ACC112 (cell line): ENCODE results near the gene ZNF672.

ENCODE experiments used
- H2AFZ ChIP-seq: fragments of 200-600 bp; sonication (generic); one replicate; pipeline ENCODE4 v1.6.0; 2017; ENCODE audit warnings: antibody characterized with exemption, low read length; ENCODE audit not compliant: unreplicated experiment
- H3K27ac ChIP-seq: fragments of 200-600 bp; sonication (generic); 2 replicates; pipeline ENCODE4 v1.5.1; 2014; ENCODE audit warnings: low read depth, mild to moderate bottlenecking, antibody characterized with exemption, low read length, moderate library complexity
- H3K27me3 ChIP-seq: fragments of 200-600 bp; sonication (generic); 2 replicates; pipeline ENCODE4 v1.6.1; 2014; ENCODE audit warnings: mild to moderate bottlenecking, antibody characterized with exemption, low read length, moderate library complexity, mixed read lengths; ENCODE audit not compliant: insufficient read depth
- H3K36me3 ChIP-seq: fragments of 200-600 bp; sonication (generic); 2 replicates; pipeline ENCODE4 v1.6.1; 2016; ENCODE audit warnings: mild to moderate bottlenecking, antibody characterized with exemption, low read length, moderate library complexity, mixed read lengths; ENCODE audit not compliant: insufficient read depth
- H3K4me1 ChIP-seq: fragments of 200-600 bp; sonication (generic); one replicate; pipeline ENCODE4 v1.6.1; 2016; ENCODE audit warnings: low read length, mixed read lengths; ENCODE audit not compliant: insufficient read depth, unreplicated experiment, control insufficient read depth
- H3K4me3 ChIP-seq: fragments of 200-600 bp; sonication (generic); 2 replicates; pipeline ENCODE4 v1.5.1; 2014; ENCODE audit warnings: mild to moderate bottlenecking, low read depth, low read length
- H3K79me2 ChIP-seq: fragments of 200-600 bp; sonication (generic); one replicate; pipeline ENCODE4 v1.6.0; 2016; ENCODE audit warnings: low read length; ENCODE audit not compliant: control insufficient read depth, unreplicated experiment, insufficient read depth

The ZNF672 gene

DNA sequence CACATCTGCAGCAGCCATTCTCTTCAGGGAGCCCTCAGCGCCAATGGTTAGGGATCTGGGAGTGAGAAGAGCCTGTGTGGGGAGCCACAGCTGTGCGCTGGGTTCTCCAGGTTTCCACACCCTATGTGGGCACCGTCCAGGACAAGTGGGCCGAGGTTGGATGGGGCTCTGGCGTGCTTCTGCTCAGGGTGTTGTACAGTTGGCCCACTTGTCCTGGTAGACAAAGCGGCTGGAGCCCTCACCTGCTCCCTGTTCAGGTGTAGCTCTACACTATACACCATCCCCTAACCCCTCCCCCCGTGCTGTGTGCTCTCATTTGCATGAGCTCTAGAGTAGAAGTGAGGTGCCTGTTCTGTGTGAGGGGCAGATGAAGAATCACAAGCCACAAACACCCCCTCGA, 24.5 kb upstream of the ZNF672 start:
- H3K27ac ChIP-seq: no peak overlapping the region
- H3K4me3 ChIP-seq: no peak overlapping the region
- H2AFZ ChIP-seq: no peak overlapping the region
- H3K27me3 ChIP-seq: no peaks in the 10 kb centered on the region
- peaks cover 11% of the 10 kb centered on the region for H3K4me1 ChIP-seq
- 0 out of 2 replicates have a peak, but pooled peaks cover 16% of the 10 kb centered on the region for H3K36me3 ChIP-seq
- H3K79me2 ChIP-seq: peaks cover 4% of the 10 kb centered on the region

DNA sequence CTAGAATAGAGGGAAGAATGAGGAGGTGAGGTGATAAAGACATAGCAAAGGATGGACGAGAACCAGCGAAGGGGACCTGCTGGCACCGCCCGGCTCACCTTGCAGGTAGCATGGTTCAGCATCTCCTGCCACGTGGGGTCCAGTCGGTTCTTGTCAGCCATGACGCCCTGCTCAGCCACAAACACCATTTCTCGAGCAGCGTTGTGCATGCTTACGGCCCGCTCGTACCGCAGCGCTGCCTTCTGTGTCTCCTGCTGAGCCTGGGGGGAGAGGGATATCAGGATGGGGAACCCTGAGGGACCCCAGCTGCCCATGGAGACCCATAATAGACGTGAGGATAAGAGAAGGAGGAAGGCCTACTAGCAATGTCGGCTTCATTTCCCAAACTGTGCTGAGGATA, 23.7 kb upstream of the ZNF672 start:
- H3K27me3 ChIP-seq: no peaks in the 10 kb centered on the region
- H3K4me1 ChIP-seq: peaks cover 11% of the 10 kb centered on the region
- H3K36me3 ChIP-seq: 0 out of 2 replicates have a peak, but pooled peaks cover 16% of the 10 kb centered on the region
- H3K4me3 ChIP-seq: no peak overlapping the region
- no peak overlapping the region for H2AFZ ChIP-seq
- no peak overlapping the region for H3K27ac ChIP-seq
- peaks cover 11% of the 10 kb centered on the region for H3K79me2 ChIP-seq

DNA sequence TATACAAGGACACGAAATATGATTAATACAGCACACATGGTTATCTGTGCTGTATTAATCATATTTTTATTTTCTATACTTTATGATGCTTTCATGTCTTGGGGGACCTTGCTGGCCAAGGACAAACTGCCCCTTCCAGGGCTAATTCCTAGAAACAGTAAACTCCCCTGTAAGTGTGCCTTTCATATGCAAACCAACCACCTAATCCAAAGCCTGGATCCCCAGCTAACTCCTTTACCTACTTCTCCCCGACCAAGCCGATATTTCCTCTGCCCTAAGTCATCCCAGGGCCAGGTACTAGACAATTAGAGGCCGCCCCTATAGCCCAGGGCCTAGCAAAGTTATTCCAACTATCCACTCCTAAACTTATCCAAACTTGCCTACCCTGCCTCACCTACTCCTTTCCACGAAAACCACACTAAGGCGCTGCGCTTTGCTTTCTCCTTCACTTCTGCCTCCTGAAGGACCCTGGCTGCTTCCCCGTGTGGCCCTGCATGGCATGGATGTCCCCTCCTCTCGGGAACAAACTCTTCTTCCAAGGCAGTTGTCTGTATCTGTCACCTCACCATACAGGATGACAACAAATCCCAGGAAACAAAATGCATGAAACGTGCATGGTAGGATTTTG, 22.5 kb upstream of the ZNF672 start:
- H3K79me2 ChIP-seq: peaks cover 20% of the 10 kb centered on the region
- H3K27ac ChIP-seq: no peak overlapping the region
- no peaks in the 10 kb centered on the region for H3K27me3 ChIP-seq
- H2AFZ ChIP-seq: no peak overlapping the region
- H3K4me3 ChIP-seq: no peak overlapping the region
- H3K36me3 ChIP-seq: peaks cover 19% of the 10 kb centered on the region; the same call in 1 of the 2 replicates
- peaks cover 14% of the 10 kb centered on the region for H3K4me1 ChIP-seq

DNA sequence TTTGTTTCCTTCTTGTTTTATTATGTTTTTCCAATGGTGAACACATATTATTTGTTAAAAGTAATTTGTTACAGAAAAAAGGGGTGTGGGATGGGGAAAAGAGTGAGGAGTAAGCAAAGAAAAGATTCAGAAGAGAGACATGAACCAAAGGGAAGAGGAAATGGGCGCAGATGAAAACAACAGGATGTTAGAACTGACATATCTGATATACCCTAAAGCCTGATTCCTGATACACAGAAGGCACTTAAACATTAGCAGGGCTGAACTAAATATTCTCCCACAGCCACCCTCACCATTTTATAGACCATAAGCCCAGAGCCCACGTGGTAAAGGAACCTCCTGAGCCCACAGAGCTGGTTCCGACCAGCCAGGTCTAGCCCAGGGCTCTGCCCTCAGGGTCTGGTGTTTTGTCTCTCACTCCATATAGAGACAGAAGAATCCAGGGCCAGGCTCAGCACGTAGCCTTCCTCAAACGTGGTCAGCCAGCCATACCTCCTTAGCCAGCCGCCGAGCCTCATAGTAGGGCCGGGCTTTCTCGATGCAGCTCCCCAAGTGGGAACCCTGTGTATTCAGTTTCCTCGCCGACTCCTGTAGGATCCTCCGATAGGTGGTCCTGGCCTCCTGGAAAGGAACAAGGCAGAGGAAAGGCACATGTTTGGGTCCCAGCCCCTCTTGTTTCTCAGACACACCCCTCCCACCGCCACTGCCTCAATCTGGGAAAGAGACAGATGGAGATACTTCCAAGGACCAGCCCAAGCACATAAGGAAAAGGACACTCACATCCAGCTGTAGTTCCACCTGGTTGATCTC, 21.8 kb upstream of the ZNF672 start:
- H2AFZ ChIP-seq: no peak overlapping the region
- peaks cover 14% of the 10 kb centered on the region for H3K4me1 ChIP-seq
- H3K27ac ChIP-seq: no peak overlapping the region
- peaks cover 25% of the 10 kb centered on the region for H3K79me2 ChIP-seq
- H3K36me3 ChIP-seq: peaks cover 22% of the 10 kb centered on the region; the same call in 1 of the 2 replicates
- no peak overlapping the region for H3K4me3 ChIP-seq
- H3K27me3 ChIP-seq: no peaks in the 10 kb centered on the region

DNA sequence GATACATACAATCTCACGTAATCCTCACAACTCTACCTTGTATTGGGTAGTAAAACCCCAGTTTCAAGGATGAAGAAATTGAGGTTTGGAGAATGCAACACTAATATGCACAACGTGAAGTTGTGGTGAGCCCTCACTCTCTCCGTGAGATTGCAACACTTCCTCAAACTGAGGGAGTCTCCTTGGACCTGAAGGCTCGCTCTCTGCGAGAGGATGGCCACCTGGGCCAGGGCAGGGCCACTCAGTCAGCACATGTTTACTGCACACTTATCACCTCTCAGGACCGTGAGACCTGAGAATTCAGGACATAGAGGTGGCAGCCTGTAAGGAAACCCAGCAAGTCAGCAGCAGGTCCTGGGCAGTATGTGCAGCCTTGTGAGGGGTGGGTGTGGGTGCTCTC, 21.0 kb upstream of the ZNF672 start:
- Histone ChIP-seq H3K36me3 (peaks cover 22% of the 10 kb centered on the region; the same call in 1 of the 2 replicates), H3K79me2 (peaks cover 30% of the 10 kb centered on the region), H3K27ac (no peak overlapping the region), H3K27me3 (no peaks in the 10 kb centered on the region), H2AFZ (no peak overlapping the region), H3K4me1 (peaks cover 21% of the 10 kb centered on the region), H3K4me3 (no peak overlapping the region)

DNA sequence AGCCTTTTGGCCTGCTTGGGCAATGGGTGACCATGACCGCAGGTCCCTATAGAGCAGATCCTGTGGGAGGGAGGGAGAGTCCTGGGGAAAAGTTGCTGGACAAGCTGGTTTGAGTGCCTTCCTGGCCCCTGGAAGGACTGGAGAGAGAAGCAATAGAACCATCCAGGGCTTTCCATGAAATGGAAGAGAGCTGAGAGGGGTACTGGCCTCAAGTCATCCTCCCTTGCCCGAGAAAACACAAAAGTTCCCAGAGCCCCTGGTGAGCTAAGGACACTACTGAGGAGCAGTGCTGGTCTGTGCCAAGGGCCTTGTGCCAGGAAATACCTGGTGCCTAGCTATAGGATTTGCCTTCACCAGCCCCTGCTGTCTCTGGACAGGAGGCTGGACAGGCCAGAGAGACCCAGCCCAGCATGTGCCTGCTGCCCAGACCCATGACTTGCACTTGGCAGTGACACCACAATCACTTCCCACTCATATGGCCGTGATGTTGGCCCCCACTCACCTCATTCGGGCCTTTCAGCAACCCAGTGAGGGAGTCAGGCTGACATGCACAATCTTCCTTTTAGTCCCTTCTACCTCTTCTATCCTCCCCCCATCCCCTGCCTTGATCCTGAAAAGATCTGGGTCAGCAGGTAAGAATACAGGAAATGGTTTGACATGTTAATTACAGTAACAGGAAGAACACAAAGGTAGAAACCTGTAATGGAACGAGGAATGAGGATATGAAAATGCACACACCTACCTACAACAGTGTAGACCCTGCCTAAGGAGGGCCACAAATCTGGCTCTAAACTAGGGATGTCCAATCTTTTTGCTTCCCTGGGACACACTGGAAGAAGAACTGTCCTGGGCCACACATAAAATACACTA, 19.3 kb upstream of the ZNF672 start:
- Histone ChIP-seq H2AFZ (no peak overlapping the region), H3K79me2 (peaks cover 45% of the 10 kb centered on the region), H3K36me3 (peaks cover 21% of the 10 kb centered on the region; the same call in 1 of the 2 replicates), H3K27me3 (no peaks in the 10 kb centered on the region), H3K4me1 (peaks cover 35% of the 10 kb centered on the region), H3K4me3 (no peak overlapping the region), H3K27ac (no peak overlapping the region)

DNA sequence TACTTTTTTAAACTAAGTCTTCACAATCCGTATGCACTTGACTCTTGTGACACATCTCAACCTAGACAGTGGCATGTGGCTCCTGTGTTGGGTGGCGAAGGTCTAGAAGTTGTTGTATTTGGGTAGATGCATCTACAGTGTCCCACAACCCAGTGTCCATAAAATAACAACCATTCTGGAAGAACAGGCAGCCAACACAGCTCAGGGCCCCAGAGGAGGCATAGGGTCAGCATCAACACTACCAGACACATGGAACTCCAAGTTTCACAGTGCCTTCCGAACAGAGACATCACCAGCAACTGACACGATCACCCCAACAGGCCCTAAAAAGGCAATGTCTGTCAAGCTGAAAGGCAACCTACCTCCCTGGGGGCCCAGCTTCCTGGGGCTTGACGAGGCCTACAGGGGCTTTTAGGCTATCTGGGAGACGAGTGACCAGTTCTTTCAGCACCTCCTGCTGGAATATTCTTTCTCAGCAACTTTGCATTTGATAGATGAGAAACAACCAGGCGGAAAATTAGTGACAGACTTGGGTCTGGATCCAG, 17.9 kb upstream of the ZNF672 start:
- no peaks in the 10 kb centered on the region for H3K27me3 ChIP-seq
- H2AFZ ChIP-seq: no peak overlapping the region
- H3K79me2 ChIP-seq: peaks cover 59% of the 10 kb centered on the region
- H3K36me3 ChIP-seq: peaks cover 10% of the 10 kb centered on the region; the same call in 1 of the 2 replicates
- no peak overlapping the region for H3K4me3 ChIP-seq
- peaks cover 49% of the 10 kb centered on the region for H3K4me1 ChIP-seq
- peak overlapping the region; percentile 72 for H3K27ac ChIP-seq

DNA sequence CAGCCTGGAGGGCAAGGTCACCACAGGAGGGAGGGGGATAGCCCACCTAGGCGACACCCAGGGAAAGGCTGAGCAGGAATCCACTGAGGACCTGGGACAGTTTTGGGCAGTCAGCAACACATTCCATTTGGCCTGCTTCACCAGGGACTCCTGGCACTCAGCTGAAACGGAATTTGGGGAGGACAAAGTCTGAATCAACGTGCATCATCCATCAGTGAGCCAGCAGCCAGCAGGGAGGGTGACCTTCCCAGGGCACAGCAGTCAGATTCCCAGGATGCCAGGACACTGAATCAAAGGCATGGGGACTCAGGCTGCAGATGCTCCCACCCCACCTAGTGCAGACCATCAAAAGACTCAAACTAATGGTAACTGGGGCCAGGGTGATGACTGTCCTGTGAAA, 16.9 kb upstream of the ZNF672 start:
- peaks cover 49% of the 10 kb centered on the region for H3K4me1 ChIP-seq
- H3K79me2 ChIP-seq: peaks cover 64% of the 10 kb centered on the region
- no peak overlapping the region for H2AFZ ChIP-seq
- no peaks in the 10 kb centered on the region for H3K27me3 ChIP-seq
- peaks cover 10% of the 10 kb centered on the region; the same call in 1 of the 2 replicates for H3K36me3 ChIP-seq
- H3K4me3 ChIP-seq: peak overlapping the region; percentile 21; the same call in 1 of the 2 replicates
- H3K27ac ChIP-seq: peak overlapping the region; percentile 72

DNA sequence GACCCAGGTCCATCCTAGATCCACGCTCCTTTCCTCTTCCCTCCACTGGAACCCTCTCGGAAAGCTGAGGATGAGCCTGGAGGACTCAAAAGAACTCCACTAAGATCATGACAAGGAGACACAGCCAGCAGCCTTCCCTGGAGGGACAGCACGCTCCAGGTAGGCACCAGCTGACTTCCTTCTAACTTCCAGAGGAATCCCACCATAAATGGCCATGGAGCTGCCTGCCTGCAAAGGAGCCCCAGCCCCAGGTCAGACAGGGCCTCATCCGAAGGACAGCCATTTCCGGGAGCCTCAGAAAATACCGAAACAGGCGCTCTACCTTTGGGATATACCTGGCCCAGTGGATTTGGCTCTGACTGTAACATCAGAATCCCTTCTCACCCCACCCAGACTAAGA, 16.4 kb upstream of the ZNF672 start:
- Histone ChIP-seq H3K4me1 (peaks cover 49% of the 10 kb centered on the region), H3K27me3 (no peaks in the 10 kb centered on the region), H3K79me2 (peaks cover 64% of the 10 kb centered on the region), H3K4me3 (peak overlapping the region; percentile 21; the same call in 1 of the 2 replicates), H2AFZ (no peak overlapping the region), H3K27ac (peak overlapping the region; percentile 72), H3K36me3 (peaks cover 10% of the 10 kb centered on the region; the same call in 1 of the 2 replicates)
